UCSD-AML1 (cell line): ENCODE results near the gene LRRC58.

Experiments
- DNase-seq: peaks from one replicate; lab custom pipeline; 2025; ENCODE audit not compliant: unreplicated experiment; lab: John Stamatoyannopoulos, UW

The LRRC58 gene

DNA sequence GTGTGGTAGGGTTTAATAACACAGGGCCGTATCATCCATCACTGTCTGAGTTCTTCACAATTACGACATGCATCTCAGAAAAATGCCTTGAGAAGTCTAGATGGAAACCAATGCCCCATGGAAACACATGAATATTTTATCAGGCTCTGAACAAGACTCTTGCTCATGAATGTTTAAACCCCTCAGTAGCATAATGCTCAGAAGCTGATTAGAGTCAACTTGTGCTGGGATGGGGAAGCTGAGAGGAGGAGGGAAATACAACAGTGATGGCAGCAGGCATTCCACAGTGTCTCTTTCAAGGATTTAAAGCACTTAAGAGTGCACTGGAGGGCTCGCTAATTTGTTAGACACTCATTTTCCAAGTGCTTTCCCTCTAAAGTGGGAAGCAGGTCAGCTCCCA lies 67.9 kb downstream of the LRRC58 start:
- DNase-seq = no peak

DNA sequence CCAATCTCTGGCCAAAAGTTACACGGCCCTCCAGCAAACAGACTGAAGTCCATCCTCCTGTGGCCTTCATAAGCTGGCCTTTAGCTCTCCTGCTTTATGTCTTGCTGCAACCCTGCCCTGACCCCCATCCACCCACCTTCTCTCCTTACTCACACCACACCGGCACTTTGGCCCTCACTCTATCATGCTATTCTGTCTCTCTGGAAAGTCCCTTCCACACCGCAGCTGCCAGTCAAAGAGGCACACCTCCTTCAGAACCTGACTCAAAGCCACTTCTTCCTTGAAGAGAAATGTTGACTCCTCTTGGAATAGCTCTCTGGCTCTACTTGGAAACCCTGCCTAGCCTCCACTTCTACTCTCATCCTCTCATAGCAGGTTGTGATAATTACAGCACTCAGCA lies 68.6 kb downstream of the LRRC58 start:
- DNase-seq = no peak

DNA sequence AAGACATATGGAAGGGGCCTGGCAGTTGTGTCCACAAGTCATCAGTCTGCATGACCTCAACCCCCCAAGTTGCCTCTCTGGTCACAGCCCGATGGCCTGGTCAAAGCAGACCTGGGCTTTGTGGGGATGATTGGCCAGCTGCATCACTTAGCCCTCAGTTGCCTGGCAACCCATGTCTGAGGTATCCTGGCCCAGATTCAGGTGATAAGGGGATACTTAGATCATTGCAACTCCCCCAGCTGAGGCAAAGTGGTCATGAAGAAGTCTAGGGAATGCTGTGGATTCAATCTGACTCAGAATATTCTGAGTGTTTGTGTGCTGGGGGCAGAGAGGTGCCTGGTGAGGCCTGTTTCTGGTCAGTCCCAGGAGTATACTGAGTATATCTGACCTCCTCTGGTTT lies 69.1 kb downstream of the LRRC58 start:
- DNase-seq = no peak

DNA sequence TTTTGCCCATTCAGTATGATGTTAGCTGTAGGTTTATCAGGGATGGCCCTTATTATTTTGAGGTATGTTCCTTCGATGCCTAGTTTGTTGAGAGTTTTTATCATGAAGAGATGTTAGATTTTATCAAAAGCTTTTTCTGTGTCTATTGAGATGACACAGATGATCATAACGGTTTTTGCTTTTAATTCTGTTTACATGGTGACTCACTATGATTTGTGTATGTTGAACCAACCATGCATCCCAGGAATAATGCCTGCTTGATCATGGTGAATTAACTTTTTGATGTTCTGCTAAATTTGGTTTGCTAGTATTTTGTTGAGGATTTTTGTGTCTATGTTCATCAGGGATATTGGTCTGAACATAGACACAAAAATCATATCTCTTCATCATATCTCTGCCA lies 72.4 kb downstream of the LRRC58 start:
- no peak for DNase-seq

DNA sequence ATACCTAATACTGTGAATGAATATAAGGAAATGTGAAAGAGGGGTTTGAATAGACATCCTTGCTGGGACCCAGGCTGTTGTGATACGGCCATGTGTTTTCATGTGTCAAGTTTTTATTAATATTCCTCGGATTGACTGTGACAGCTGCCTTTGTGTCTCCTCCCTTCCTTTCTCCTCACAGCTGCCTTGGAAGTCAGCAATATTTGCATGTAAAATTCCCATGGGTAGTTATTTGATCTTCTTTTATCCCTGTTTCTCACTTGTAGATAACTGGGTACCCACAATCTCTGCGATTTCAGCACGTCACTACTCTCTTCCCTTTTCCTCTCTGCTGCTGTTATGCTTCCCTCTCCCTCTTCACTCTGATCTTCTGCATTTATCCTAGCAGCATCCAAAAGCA lies 73.5 kb downstream of the LRRC58 start:
- no peak for DNase-seq

DNA sequence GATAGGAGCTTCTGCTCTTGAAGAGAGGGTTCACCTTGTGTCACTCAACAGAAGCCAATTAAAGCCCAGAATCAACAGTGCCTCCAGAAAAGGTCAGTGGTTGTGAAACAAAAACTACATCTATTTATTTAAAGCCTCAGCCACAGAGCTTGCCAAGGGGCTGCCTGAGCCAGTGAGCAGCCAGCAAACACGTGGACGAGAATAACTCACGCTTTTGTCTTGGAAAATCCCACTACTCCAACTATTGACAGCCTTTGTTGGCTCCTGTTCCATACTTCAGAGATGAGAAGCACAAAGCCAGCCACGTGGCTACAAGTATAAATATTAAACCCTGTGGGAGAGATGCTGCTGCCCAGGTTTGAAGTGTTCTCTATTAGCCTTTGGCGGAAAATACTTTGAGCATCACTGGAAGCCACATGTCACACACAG lies 74.4 kb downstream of the LRRC58 start:
- DNase-seq = no peak
